ENCODE measurements around the gene LMNA.

LMNA gene

GRCh38 chr1:156079762-156080161 lies 34.7 kb upstream of the LMNA start:
- Histone ChIP-seq H3K23ac (ENCODE audit: low read length) (no peak overlapping the region), H3K56ac (ENCODE audit: low read length) (peak overlapping the region; percentile 100), H3K79me1 (ENCODE audit: low read length) (peaks cover 27% of the 10 kb centered on the region), H2BK120ac (ENCODE audit: low read depth, low read length) (no peak overlapping the region), H3K27me3 (ENCODE audit: insufficient read depth, low read length, poor library complexity) (no peaks in the 10 kb centered on the region), H3K4me1 (ENCODE audit: control insufficient read depth, low read depth, low read length) (peaks cover 44% of the 10 kb centered on the region), H3K18ac (ENCODE audit: low read length) (peak overlapping the region; percentile 99), H4K8ac (ENCODE audit: low read depth, low read length) (no peak overlapping the region), H2BK5ac (ENCODE audit: low read length) (no peak overlapping the region), H2BK15ac (replicated peaks; ENCODE audit: low read depth) (no peak overlapping the region), H3K4me2 (ENCODE audit: low read length) (peak overlapping the region; percentile 37), H3K4me3 (ENCODE audit: low read length) (peak overlapping the region; percentile 77), H3K9ac (ENCODE audit: low read length) (peak overlapping the region; percentile 99), H3K36me3 (ENCODE audit: control insufficient read depth, insufficient read depth, low read length) (peaks cover 5% of the 10 kb centered on the region), H3K79me2 (ENCODE audit: control insufficient read depth, insufficient read depth, low read length) (peaks cover 72% of the 10 kb centered on the region), H3K27ac (ENCODE audit: low read depth, low read length) (peak overlapping the region; percentile 14), H2AK5ac (ENCODE audit: low read length) (no peak overlapping the region), H4K5ac (ENCODE audit: low read length) (no peak overlapping the region), H3K4ac (ENCODE audit: low read depth, low read length) (peak overlapping the region; percentile 100)
- DNase-seq: no peak
- WGBS (ENCODE audit: extremely low coverage, insufficient coverage, low lambda C conversion rate): no CpG with 5 or more reads among the region's 5 CpGs

- Histone ChIP-seq H3K27me3 (ENCODE audit: insufficient read depth, low read length, poor library complexity) (no peaks in the 10 kb centered on the region), H2AK5ac (ENCODE audit: low read length) (peak overlapping the region; percentile 66), H4K8ac (ENCODE audit: low read depth, low read length) (no peak overlapping the region), H3K27ac (ENCODE audit: low read depth, low read length) (peak overlapping the region; percentile 86), H3K56ac (ENCODE audit: low read length) (peak overlapping the region; percentile 100), H3K4me2 (ENCODE audit: low read length) (peak overlapping the region; percentile 37), H3K4me1 (ENCODE audit: control insufficient read depth, low read depth, low read length) (peaks cover 41% of the 10 kb centered on the region), H3K4me3 (ENCODE audit: low read length) (peak overlapping the region; percentile 77), H3K79me1 (ENCODE audit: low read length) (peaks cover 25% of the 10 kb centered on the region), H3K18ac (ENCODE audit: low read length) (peak overlapping the region; percentile 99), H3K4ac (ENCODE audit: low read depth, low read length) (peak overlapping the region; percentile 100), H2BK5ac (ENCODE audit: low read length) (peak overlapping the region; percentile 73), H2BK15ac (replicated peaks; ENCODE audit: low read depth) (no peak overlapping the region), H3K23ac (ENCODE audit: low read length) (no peak overlapping the region), H4K5ac (ENCODE audit: low read length) (no peak overlapping the region), H2BK120ac (ENCODE audit: low read depth, low read length) (peak overlapping the region; percentile 88), H3K79me2 (ENCODE audit: control insufficient read depth, insufficient read depth, low read length) (peaks cover 68% of the 10 kb centered on the region), H3K36me3 (ENCODE audit: control insufficient read depth, insufficient read depth, low read length) (peaks cover 5% of the 10 kb centered on the region), H3K9ac (ENCODE audit: low read length) (peak overlapping the region; percentile 99)
- no CpG with 5 or more reads among the region's 8 CpGs for WGBS (ENCODE audit: extremely low coverage, insufficient coverage, low lambda C conversion rate)
- DNase-seq: no peak
Measured at GRCh38 chr1:156080241-156080862, 34.2 kb upstream of the LMNA start.

- Histone ChIP-seq H2BK15ac (replicated peaks; ENCODE audit: low read depth) (no peak overlapping the region), H3K27ac (ENCODE audit: low read depth, low read length) (peak overlapping the region; percentile 86), H4K5ac (ENCODE audit: low read length) (no peak overlapping the region), H3K36me3 (ENCODE audit: control insufficient read depth, insufficient read depth, low read length) (peaks cover 5% of the 10 kb centered on the region), H4K8ac (ENCODE audit: low read depth, low read length) (no peak overlapping the region), H3K4me2 (ENCODE audit: low read length) (peak overlapping the region; percentile 37), H2BK5ac (ENCODE audit: low read length) (peak overlapping the region; percentile 97), H3K23ac (ENCODE audit: low read length) (no peak overlapping the region), H3K27me3 (ENCODE audit: insufficient read depth, low read length, poor library complexity) (no peaks in the 10 kb centered on the region), H2BK120ac (ENCODE audit: low read depth, low read length) (peak overlapping the region; percentile 88), H3K79me2 (ENCODE audit: control insufficient read depth, insufficient read depth, low read length) (peaks cover 63% of the 10 kb centered on the region), H3K18ac (ENCODE audit: low read length) (peak overlapping the region; percentile 99), H3K56ac (ENCODE audit: low read length) (peak overlapping the region; percentile 100), H3K4me3 (ENCODE audit: low read length) (peak overlapping the region; percentile 77), H3K9ac (ENCODE audit: low read length) (peak overlapping the region; percentile 99), H2AK5ac (ENCODE audit: low read length) (no peak overlapping the region), H3K4me1 (ENCODE audit: control insufficient read depth, low read depth, low read length) (peaks cover 37% of the 10 kb centered on the region), H3K79me1 (ENCODE audit: low read length) (peaks cover 25% of the 10 kb centered on the region), H3K4ac (ENCODE audit: low read depth, low read length) (peak overlapping the region; percentile 100)
- WGBS (ENCODE audit: extremely low coverage, insufficient coverage, low lambda C conversion rate): no CpG with 5 or more reads among the region's 4 CpGs
- DNase-seq: no peak
Measured at GRCh38 chr1:156080863-156081179, 33.7 kb upstream of the LMNA start.

- Histone ChIP-seq H3K23ac (ENCODE audit: low read length) (peak overlapping the region; percentile 83), H2BK15ac (replicated peaks; ENCODE audit: low read depth) (no peak overlapping the region), H3K9ac (ENCODE audit: low read length) (peak overlapping the region; percentile 99), H3K4me1 (ENCODE audit: control insufficient read depth, low read depth, low read length) (peaks cover 34% of the 10 kb centered on the region), H3K56ac (ENCODE audit: low read length) (peak overlapping the region; percentile 100), H3K4me3 (ENCODE audit: low read length) (peak overlapping the region; percentile 77), H2BK5ac (ENCODE audit: low read length) (peak overlapping the region; percentile 97), H3K18ac (ENCODE audit: low read length) (peak overlapping the region; percentile 99), H2AK5ac (ENCODE audit: low read length) (peak overlapping the region; percentile 90), H3K4ac (ENCODE audit: low read depth, low read length) (peak overlapping the region; percentile 100), H3K4me2 (ENCODE audit: low read length) (peak overlapping the region; percentile 54), H4K5ac (ENCODE audit: low read length) (no peak overlapping the region), H3K27me3 (ENCODE audit: insufficient read depth, low read length, poor library complexity) (no peaks in the 10 kb centered on the region), H4K8ac (ENCODE audit: low read depth, low read length) (no peak overlapping the region), H3K79me2 (ENCODE audit: control insufficient read depth, insufficient read depth, low read length) (peaks cover 59% of the 10 kb centered on the region), H2BK120ac (ENCODE audit: low read depth, low read length) (peak overlapping the region; percentile 88), H3K36me3 (ENCODE audit: control insufficient read depth, insufficient read depth, low read length) (peaks cover 5% of the 10 kb centered on the region), H3K27ac (ENCODE audit: low read depth, low read length) (peak overlapping the region; percentile 92), H3K79me1 (ENCODE audit: low read length) (peaks cover 23% of the 10 kb centered on the region)
- WGBS (ENCODE audit: extremely low coverage, insufficient coverage, low lambda C conversion rate): no CpG with 5 or more reads among the region's 61 CpGs
- DNase-seq: peak; percentile 69
Measured at GRCh38 chr1:156081180-156081916, 33.2 kb upstream of the LMNA start.

GRCh38 chr1:156081917-156082308 lies 32.6 kb upstream of the LMNA start:
- Histone ChIP-seq H2BK120ac (ENCODE audit: low read depth, low read length) (peak overlapping the region; percentile 88), H3K23ac (ENCODE audit: low read length) (no peak overlapping the region), H3K79me2 (ENCODE audit: control insufficient read depth, insufficient read depth, low read length) (peaks cover 57% of the 10 kb centered on the region), H3K27me3 (ENCODE audit: insufficient read depth, low read length, poor library complexity) (no peaks in the 10 kb centered on the region), H2AK5ac (ENCODE audit: low read length) (no peak overlapping the region), H3K36me3 (ENCODE audit: control insufficient read depth, insufficient read depth, low read length) (peaks cover 2% of the 10 kb centered on the region), H4K5ac (ENCODE audit: low read length) (no peak overlapping the region), H3K27ac (ENCODE audit: low read depth, low read length) (peak overlapping the region; percentile 99), H3K4me3 (ENCODE audit: low read length) (peak overlapping the region; percentile 77), H3K4me1 (ENCODE audit: control insufficient read depth, low read depth, low read length) (peaks cover 31% of the 10 kb centered on the region), H3K9ac (ENCODE audit: low read length) (peak overlapping the region; percentile 99), H2BK5ac (ENCODE audit: low read length) (peak overlapping the region; percentile 97), H3K56ac (ENCODE audit: low read length) (peak overlapping the region; percentile 99), H3K79me1 (ENCODE audit: low read length) (peaks cover 23% of the 10 kb centered on the region), H3K4me2 (ENCODE audit: low read length) (peak overlapping the region; percentile 54), H3K18ac (ENCODE audit: low read length) (peak overlapping the region; percentile 99), H3K4ac (ENCODE audit: low read depth, low read length) (peak overlapping the region; percentile 100), H2BK15ac (replicated peaks; ENCODE audit: low read depth) (no peak overlapping the region), H4K8ac (ENCODE audit: low read depth, low read length) (peak overlapping the region; percentile 76)
- no CpG with 5 or more reads among the region's 10 CpGs for WGBS (ENCODE audit: extremely low coverage, insufficient coverage, low lambda C conversion rate)
- peak; percentile 88 for DNase-seq

All from mesendoderm (in vitro differentiated cells).